NCI-H748 (cell line): ENCODE results near the gene MYRIP.

Source experiments
- DNase-seq: peaks from one replicate; lab custom pipeline; 2025; ENCODE audit not compliant: unreplicated experiment; lab: John Stamatoyannopoulos, UW

MYRIP gene

DNA sequence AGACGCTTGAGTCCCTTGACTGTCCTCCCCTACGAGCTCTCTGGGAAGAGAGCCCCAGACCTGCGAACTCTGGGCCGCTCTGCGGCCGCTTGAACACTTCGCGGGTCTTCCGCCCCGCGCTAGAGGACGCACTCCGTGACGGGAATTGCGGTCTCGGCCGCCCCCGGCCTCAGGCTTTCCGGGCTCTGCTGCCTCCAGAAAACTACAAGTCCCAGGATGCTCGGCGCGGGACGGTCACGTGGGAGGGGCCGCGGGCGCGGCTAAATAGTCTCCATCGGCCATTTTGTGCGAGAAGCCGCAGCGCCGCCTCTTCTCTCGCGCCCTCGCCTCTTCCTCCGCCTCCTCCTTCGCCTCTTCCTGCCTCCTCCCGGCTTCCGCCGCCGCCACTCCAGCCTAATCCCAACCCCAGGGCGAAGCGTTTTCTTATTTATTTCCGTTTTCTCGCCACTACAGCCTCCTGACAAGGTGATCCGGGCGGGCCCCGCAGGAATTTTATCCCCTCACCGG, 500.1 kb downstream of the MYRIP start, which contains the start of gene EIF1B:
TSS of gene EIF1B (plus strand) at position 290 of the 507 bp plus-strand sequence. CDS start 235 bp downstream, outside the sequence.
- DNase-seq, result peak; percentile 94
